HL-60 (cell line): ENCODE results near the gene SLC26A8.

Experiments used
- DNase-seq, 2 experiments: peaks; one replicate each; pipeline ENCODE4 v3.0.0-alpha.2; 2010 to 2020; ENCODE audit warnings: low read depth in 1 of 2, low spot score in 1 of 2
- H3K27ac ChIP-seq: fragments of 250-450 bp; sonication (Bioruptor Pico); replicated peaks from 2 replicates; pipeline ENCODE4 v1.5.1; 2020; ENCODE audit warnings: mild to moderate bottlenecking, moderate library complexity
- H3K27me3 ChIP-seq: fragments of 250-450 bp; sonication (Bioruptor Pico); 2 replicates; pipeline ENCODE4 v1.5.1; 2021; ENCODE audit warnings: mild to moderate bottlenecking, moderate library complexity; ENCODE audit not compliant: insufficient read depth, poor library complexity, severe bottlenecking
- H3K4me3 ChIP-seq: replicated peaks from 2 replicates; pipeline ENCODE4 v1.5.1; 2011; ENCODE audit warnings: mild to moderate bottlenecking, control low read depth, low read length; ENCODE audit not compliant: insufficient read depth
- GABPA ChIP-seq: IDR thresholded peaks from 2 replicates; pipeline ENCODE4 v1.6.1; 2012; ENCODE audit warnings: low read depth
- POLR2AphosphoS5 ChIP-seq: IDR thresholded peaks from 2 replicates; pipeline ENCODE4 v1.6.1; 2012; ENCODE audit warnings: low read depth
- REST ChIP-seq: IDR thresholded peaks from 2 replicates; pipeline ENCODE4 v1.6.1; 2012; ENCODE audit warnings: low read depth; ENCODE audit not compliant: insufficient replicate concordance
- SPI1 ChIP-seq: IDR thresholded peaks from 2 replicates; pipeline ENCODE4 v1.6.1; 2012; ENCODE audit warnings: low read depth, mild to moderate bottlenecking, borderline replicate concordance
- long read RNA-seq: library from polyadenylated mRNA; unstranded; transcript quantifications from one replicate; pipeline ENCODE4 v2.0.0, GENCODE V29; 2020
- TF ChIP-seq, protein P1 (sequence below): IDR thresholded peaks from one replicate; pipeline ENCODE4 v1.5.1; 2011; ENCODE audit warnings: low read length, control low read depth, inconsistent platforms; ENCODE audit not compliant: insufficient read depth

Gene SLC26A8, protein sequence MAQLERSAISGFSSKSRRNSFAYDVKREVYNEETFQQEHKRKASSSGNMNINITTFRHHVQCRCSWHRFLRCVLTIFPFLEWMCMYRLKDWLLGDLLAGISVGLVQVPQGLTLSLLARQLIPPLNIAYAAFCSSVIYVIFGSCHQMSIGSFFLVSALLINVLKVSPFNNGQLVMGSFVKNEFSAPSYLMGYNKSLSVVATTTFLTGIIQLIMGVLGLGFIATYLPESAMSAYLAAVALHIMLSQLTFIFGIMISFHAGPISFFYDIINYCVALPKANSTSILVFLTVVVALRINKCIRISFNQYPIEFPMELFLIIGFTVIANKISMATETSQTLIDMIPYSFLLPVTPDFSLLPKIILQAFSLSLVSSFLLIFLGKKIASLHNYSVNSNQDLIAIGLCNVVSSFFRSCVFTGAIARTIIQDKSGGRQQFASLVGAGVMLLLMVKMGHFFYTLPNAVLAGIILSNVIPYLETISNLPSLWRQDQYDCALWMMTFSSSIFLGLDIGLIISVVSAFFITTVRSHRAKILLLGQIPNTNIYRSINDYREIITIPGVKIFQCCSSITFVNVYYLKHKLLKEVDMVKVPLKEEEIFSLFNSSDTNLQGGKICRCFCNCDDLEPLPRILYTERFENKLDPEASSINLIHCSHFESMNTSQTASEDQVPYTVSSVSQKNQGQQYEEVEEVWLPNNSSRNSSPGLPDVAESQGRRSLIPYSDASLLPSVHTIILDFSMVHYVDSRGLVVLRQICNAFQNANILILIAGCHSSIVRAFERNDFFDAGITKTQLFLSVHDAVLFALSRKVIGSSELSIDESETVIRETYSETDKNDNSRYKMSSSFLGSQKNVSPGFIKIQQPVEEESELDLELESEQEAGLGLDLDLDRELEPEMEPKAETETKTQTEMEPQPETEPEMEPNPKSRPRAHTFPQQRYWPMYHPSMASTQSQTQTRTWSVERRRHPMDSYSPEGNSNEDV
- long read RNA-seq: 0 reads

DNA sequence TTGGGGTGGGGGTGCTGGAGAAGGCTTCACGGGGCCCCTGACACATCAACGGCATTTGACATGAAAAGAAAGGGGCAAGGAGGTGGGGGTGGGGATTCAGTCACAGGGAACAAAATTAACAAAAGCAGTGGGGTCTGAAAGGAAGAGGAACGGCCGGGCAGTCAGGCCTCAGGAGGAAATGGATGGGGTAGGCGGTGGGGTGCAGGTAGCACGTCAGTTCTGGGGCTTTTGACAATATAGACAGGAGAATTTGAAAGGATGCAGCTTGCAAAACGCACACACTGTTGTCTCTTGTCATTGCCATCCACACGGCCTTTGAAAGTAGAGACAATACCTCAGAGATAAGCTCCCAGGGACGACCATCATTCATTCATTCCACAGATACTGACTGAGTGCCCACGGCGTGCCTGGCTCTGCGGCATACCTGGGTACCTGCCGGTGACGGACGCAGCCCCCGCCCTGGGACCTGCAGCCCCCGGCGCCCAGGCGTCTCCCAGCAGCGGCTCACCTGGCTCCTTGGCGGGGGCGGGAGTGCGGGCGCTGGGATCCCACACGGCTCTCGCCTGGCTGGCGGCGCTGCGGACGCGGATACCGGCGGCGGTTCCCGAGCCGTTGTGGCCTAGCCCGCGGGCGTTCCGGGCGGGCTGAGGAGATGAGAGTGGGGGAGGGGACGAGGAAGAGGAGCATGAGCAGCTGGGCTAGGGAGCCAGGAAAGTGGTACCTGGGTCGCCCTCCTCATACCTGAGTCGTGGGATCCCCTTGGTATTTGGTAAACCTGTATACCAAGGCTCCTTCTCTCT, at the start of gene SLC26A8:
Gene SLC26A8, minus strand, starts transcription at position 646 of the 800 bp plus-strand sequence. CDS start 4,934 bp downstream, outside the sequence.
- Histone ChIP-seq H3K27me3 (no peaks in the 10 kb centered on the region), H3K4me3 (no peak within 1 kb of the TSS), H3K27ac (peak within 1 kb of the TSS; percentile 49)
- DNase-seq: no peak
- TF ChIP-seq REST (no peak), SPI1 (no peak), POLR2AphosphoS5 (no peak), GABPA (no peak)

- no peak overlapping the region for H3K27ac ChIP-seq
- no peak for DNase-seq
- H3K27me3 ChIP-seq: no peaks in the 10 kb centered on the region
- H3K4me3 ChIP-seq: no peak overlapping the region
- TF ChIP-seq REST: no peak
- TF ChIP-seq SPI1: peak; percentile 63
Observed at GRCh38 chr6:36073587-36073986, 49.1 kb upstream of the SLC26A8 start.

DNA sequence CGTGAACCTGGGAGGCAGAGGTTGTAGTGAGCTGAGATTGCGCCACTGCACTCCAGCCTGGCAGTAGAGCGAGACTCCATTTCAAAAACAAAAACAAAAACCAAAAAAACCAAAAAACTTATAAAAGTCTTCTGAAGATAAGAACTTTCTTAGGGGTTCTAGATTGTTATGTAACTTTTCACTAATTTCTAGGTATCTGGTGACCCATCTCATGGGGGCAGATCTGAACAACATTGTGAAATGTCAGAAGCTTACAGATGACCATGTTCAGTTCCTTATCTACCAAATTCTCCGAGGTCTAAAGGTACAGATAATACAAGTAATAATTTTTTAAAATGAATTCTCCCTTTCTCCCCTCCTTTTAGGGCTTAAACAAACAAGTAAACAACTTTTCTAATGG, 48.2 kb upstream of the SLC26A8 start:
- H3K4me3 ChIP-seq: no peak overlapping the region
- DNase-seq: no peak
- H3K27ac ChIP-seq: no peak overlapping the region
- no peak for TF ChIP-seq POLR2AphosphoS5
- TF ChIP-seq SPI1: no peak
- TF ChIP-seq, protein P1, sequence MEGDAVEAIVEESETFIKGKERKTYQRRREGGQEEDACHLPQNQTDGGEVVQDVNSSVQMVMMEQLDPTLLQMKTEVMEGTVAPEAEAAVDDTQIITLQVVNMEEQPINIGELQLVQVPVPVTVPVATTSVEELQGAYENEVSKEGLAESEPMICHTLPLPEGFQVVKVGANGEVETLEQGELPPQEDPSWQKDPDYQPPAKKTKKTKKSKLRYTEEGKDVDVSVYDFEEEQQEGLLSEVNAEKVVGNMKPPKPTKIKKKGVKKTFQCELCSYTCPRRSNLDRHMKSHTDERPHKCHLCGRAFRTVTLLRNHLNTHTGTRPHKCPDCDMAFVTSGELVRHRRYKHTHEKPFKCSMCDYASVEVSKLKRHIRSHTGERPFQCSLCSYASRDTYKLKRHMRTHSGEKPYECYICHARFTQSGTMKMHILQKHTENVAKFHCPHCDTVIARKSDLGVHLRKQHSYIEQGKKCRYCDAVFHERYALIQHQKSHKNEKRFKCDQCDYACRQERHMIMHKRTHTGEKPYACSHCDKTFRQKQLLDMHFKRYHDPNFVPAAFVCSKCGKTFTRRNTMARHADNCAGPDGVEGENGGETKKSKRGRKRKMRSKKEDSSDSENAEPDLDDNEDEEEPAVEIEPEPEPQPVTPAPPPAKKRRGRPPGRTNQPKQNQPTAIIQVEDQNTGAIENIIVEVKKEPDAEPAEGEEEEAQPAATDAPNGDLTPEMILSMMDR: no peak
- no peak for TF ChIP-seq REST
- no peak for TF ChIP-seq GABPA
- H3K27me3 ChIP-seq: no peaks in the 10 kb centered on the region
